Mononuclear cell (primary cell): ENCODE results near the gene CHP1. TPM values are rescaled to one million over a fixed set of nuclear protein-coding genes. Genes with fewer than 3 reads are reported as not detected.
"Not testable (repeated sequence)": the region's sequence is repeated elsewhere in the genome, so short reads cannot be mapped to it uniquely, and the experiment has no call there.

ENCODE experiments used
- H3K27me3 ChIP-seq: 2 replicates; pipeline ENCODE4 v1.6.0; 2011; ENCODE audit warnings: low read length, control low read depth; ENCODE audit not compliant: insufficient read depth
- H3K4me1 ChIP-seq: 2 replicates; pipeline ENCODE4 v1.5.1; 2011; ENCODE audit warnings: mild to moderate bottlenecking, low read length, control low read depth; ENCODE audit not compliant: insufficient read depth
- H3K4me3 ChIP-seq: 2 replicates; pipeline ENCODE4 v1.5.1; 2011; ENCODE audit warnings: mild to moderate bottlenecking, low read length, moderate library complexity
- H3K9me3 ChIP-seq: 2 replicates; pipeline ENCODE4 v1.5.1; 2011; ENCODE audit warnings: low read depth, mild to moderate bottlenecking, control low read depth, low read length
- total RNA-seq: library from RNA; depleted of rRNA; stranded (reverse); fragments of >200 nt; gene quantifications from one replicate; pipeline ENCODE4 v1.2.3, GENCODE V29; 2012

The CHP1 gene
- total RNA-seq, 1 donor: 76.6 TPM

GRCh38 chr15:41278319-41278718 is 47.3 kb downstream of the CHP1 start:
- no peaks in the 10 kb centered on the region for H3K27me3 ChIP-seq
- no peak overlapping the region for H3K4me3 ChIP-seq
- H3K4me1 ChIP-seq: peaks cover 5% of the 10 kb centered on the region
- H3K9me3 ChIP-seq: no peaks in the 10 kb centered on the region

GRCh38 chr15:41279535-41280283 is 48.6 kb downstream of the CHP1 start:
- Histone ChIP-seq H3K4me3 (no peak overlapping the region), H3K9me3 (no peaks in the 10 kb centered on the region), H3K27me3 (no peaks in the 10 kb centered on the region), H3K4me1 (peaks cover 7% of the 10 kb centered on the region)

- H3K4me1 ChIP-seq: peaks cover 19% of the 10 kb centered on the region
- no peaks in the 10 kb centered on the region for H3K27me3 ChIP-seq
- no peak overlapping the region for H3K4me3 ChIP-seq
- no peaks in the 10 kb centered on the region for H3K9me3 ChIP-seq
These were observed 50.2 kb downstream of the CHP1 start for GRCh38 chr15:41281236-41281635.

- H3K4me3 ChIP-seq, H3K9me3 ChIP-seq, H3K27me3 ChIP-seq: not testable (repeated sequence)
- H3K4me1 ChIP-seq: peaks cover 29% of the 10 kb centered on the region
These were observed 51.4 kb downstream of the CHP1 start for GRCh38 chr15:41282436-41282835.

- H3K4me3 ChIP-seq: peak overlapping the region; percentile 98
- H3K4me1 ChIP-seq: peaks cover 36% of the 10 kb centered on the region
- H3K27me3 ChIP-seq, H3K9me3 ChIP-seq: not testable (repeated sequence)
These were observed 52.0 kb downstream of the CHP1 start for GRCh38 chr15:41282980-41283652.

- peak overlapping the region; percentile 98 for H3K4me3 ChIP-seq
- H3K9me3 ChIP-seq: no peaks in the 10 kb centered on the region
- H3K4me1 ChIP-seq: peaks cover 41% of the 10 kb centered on the region
- no peaks in the 10 kb centered on the region for H3K27me3 ChIP-seq
These were observed 52.8 kb downstream of the CHP1 start for GRCh38 chr15:41283653-41284426.

- peak overlapping the region; percentile 98 for H3K4me3 ChIP-seq
- H3K9me3 ChIP-seq: no peaks in the 10 kb centered on the region
- H3K27me3 ChIP-seq: no peaks in the 10 kb centered on the region
- peaks cover 44% of the 10 kb centered on the region for H3K4me1 ChIP-seq
These were observed 53.5 kb downstream of the CHP1 start for GRCh38 chr15:41284427-41285177.

GRCh38 chr15:41285285-41285684 is 54.2 kb downstream of the CHP1 start:
- no peaks in the 10 kb centered on the region for H3K27me3 ChIP-seq
- H3K4me1 ChIP-seq: peaks cover 49% of the 10 kb centered on the region
- peak overlapping the region; percentile 98 for H3K4me3 ChIP-seq
- H3K9me3 ChIP-seq: no peaks in the 10 kb centered on the region

GRCh38 chr15:41286665-41287333 is 55.7 kb downstream of the CHP1 start:
- no peak overlapping the region for H3K4me3 ChIP-seq
- H3K27me3 ChIP-seq: no peaks in the 10 kb centered on the region
- no peaks in the 10 kb centered on the region for H3K9me3 ChIP-seq
- peaks cover 64% of the 10 kb centered on the region for H3K4me1 ChIP-seq

- Histone ChIP-seq H3K9me3 (no peaks in the 10 kb centered on the region), H3K27me3 (no peaks in the 10 kb centered on the region), H3K4me1 (peaks cover 63% of the 10 kb centered on the region)
These were observed 57.4 kb downstream of the CHP1 start for GRCh38 chr15:41288464-41288863.

GRCh38 chr15:41289953-41290352 is 58.9 kb downstream of the CHP1 start:
- H3K4me3 ChIP-seq: no peak overlapping the region
- peaks cover 60% of the 10 kb centered on the region for H3K4me1 ChIP-seq
- no peaks in the 10 kb centered on the region for H3K27me3 ChIP-seq
- no peaks in the 10 kb centered on the region for H3K9me3 ChIP-seq

More at GRCh38 chr15:41288464-41288863, 57.4 kb downstream of the CHP1 start:
- no peak overlapping the region for H3K4me3 ChIP-seq

- no peaks in the 10 kb centered on the region for H3K27me3 ChIP-seq
These were observed 60.1 kb downstream of the CHP1 start for GRCh38 chr15:41291065-41291631.

GRCh38 chr15:41292521-41292920 is 61.5 kb downstream of the CHP1 start:
- peaks cover 40% of the 10 kb centered on the region for H3K4me1 ChIP-seq
- no peaks in the 10 kb centered on the region for H3K9me3 ChIP-seq
- H3K27me3 ChIP-seq: no peaks in the 10 kb centered on the region
- no peak overlapping the region for H3K4me3 ChIP-seq

More at GRCh38 chr15:41291065-41291631, 60.1 kb downstream of the CHP1 start:
- peaks cover 52% of the 10 kb centered on the region for H3K4me1 ChIP-seq
- H3K9me3 ChIP-seq: no peaks in the 10 kb centered on the region
- H3K4me3 ChIP-seq: no peak overlapping the region

GRCh38 chr15:41301139-41301538 is 70.1 kb downstream of the CHP1 start:
- not testable (repeated sequence) for H3K4me1 ChIP-seq, H3K4me3 ChIP-seq, H3K9me3 ChIP-seq, H3K27me3 ChIP-seq
